Upper lobe of right lung (tissue), 1 donor: ENCODE measurements around the gene FAM111A. TPM values are rescaled to one million over a fixed set of nuclear protein-coding genes. Genes with fewer than 3 reads are reported as not detected.
"Not testable (repeated sequence)": the region's sequence is repeated elsewhere in the genome, so short reads cannot be mapped to it uniquely, and the experiment has no call there.

ENCODE experiments used
- ATAC-seq: fragments of 200-7000 bp; cut with Tn5 transposase; one replicate; pipeline ENCODE4 v1.9.1; 2020; ENCODE audit warnings: mild to moderate bottlenecking, moderate library complexity
- DNase-seq: peaks from one replicate; pipeline ENCODE4 v3.0.0-alpha.2; 2020
- H3K27ac ChIP-seq: fragments of 200-600 bp; one replicate; pipeline ENCODE4 v1.8.0; 2022
- H3K27me3 ChIP-seq: fragments of 200-600 bp; one replicate; pipeline ENCODE4 v1.8.0; 2022; ENCODE audit warnings: mild to moderate bottlenecking
- H3K36me3 ChIP-seq: fragments of 200-600 bp; one replicate; pipeline ENCODE4 v1.8.0; 2022
- H3K4me1 ChIP-seq: fragments of 200-600 bp; one replicate; pipeline ENCODE4 v1.8.0; 2022
- H3K4me3 ChIP-seq: fragments of 200-600 bp; one replicate; pipeline ENCODE4 v1.8.0; 2022; ENCODE audit warnings: mild to moderate bottlenecking
- H3K9me3 ChIP-seq: fragments of 200-600 bp; one replicate; pipeline ENCODE4 v1.8.0; 2022
- intact Hi-C: fragments of 100-400 bp; cut with DNase I; formaldehyde crosslinking; loops from one replicate; pipeline ENCODE4 v1.11.0; 2022
- total RNA-seq: library from RNA; stranded (reverse); fragmentation: NEBNext Ultra II Directional; extraction: Animal tissue kit (Norgen Biotek cat#: 25700); gene quantifications from one replicate; pipeline ENCODE4 v1.2.1, GENCODE V29; 2021
- TF ChIP-seq, protein P1 (sequence below): fragments of 200-600 bp; IDR thresholded peaks from one replicate; pipeline ENCODE4 v1.8.0; 2022; ENCODE audit warnings: antibody characterized with exemption
- donor health status: DM: no; HTN: yes; CAD: no; lungs with severe emphysema.

The FAM111A gene
- total RNA-seq, 1 donor from 2014 or later: 60.9 TPM

DNA sequence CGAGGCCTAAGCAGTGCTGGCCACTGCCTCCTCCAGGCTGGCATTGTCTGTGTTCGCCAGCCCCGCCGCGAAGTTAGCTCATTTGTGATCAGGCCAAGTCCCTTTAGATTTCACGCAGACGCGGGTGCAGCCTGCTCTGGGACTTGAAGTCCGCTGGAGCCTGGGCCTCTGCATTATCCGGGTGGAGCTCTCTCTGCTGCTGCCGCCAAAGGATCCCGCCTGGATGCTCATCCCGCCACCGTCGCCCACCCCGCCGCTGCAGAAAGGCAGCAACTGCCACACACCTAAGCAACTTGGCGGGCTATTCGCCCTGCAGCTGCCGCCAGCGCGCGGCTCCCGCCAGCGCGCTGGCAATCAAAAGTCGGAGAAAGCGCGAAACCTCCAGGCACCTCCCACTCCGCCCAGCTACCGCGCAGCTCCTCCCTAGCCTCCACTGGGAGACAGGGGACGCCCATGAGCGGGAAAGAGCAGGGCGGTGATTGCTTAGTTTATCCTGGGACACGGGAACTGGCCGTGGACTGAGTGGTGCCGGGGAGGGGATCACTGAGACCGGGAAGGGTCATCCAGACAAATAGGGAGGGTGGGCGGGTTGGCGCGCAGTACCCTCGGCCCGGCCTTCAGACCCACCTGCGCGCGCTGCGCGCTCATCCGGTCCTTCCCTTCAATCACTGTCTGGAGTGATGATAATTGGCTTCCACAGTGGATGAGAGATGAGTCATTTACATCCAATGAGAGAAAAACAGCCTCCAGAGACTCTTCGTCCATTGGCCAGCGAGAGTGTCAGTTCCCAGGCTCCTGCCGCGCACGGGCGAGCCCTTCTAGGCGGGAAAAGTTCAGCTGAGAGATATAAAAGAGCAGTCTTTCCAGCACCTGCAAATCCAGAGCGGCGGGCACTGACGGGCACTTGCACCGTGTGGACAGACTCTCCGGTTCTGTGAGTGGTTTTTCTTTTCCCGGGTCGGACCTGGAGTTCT lies 36.0 kb upstream of the FAM111A start, which contains the start of gene FAM111B:
Gene FAM111B, plus strand, starts transcription at position 875 of the 974 bp plus-strand sequence. CDS start 2,389 bp downstream, outside the sequence.
- Histone ChIP-seq H3K4me3 (peak within 1 kb of the TSS; percentile 63), H3K9me3 (no peaks in the 10 kb centered on the region), H3K27ac (no peak within 1 kb of the TSS), H3K27me3 (no peaks in the 10 kb centered on the region), H3K36me3 (no peaks in the 10 kb centered on the region), H3K4me1 (peaks cover 10% of the 10 kb centered on the region)
- peak; percentile 97 for ATAC-seq
- intact Hi-C loops: no loop called here
- DNase-seq: peak; percentile 88
- TF ChIP-seq, protein P1, sequence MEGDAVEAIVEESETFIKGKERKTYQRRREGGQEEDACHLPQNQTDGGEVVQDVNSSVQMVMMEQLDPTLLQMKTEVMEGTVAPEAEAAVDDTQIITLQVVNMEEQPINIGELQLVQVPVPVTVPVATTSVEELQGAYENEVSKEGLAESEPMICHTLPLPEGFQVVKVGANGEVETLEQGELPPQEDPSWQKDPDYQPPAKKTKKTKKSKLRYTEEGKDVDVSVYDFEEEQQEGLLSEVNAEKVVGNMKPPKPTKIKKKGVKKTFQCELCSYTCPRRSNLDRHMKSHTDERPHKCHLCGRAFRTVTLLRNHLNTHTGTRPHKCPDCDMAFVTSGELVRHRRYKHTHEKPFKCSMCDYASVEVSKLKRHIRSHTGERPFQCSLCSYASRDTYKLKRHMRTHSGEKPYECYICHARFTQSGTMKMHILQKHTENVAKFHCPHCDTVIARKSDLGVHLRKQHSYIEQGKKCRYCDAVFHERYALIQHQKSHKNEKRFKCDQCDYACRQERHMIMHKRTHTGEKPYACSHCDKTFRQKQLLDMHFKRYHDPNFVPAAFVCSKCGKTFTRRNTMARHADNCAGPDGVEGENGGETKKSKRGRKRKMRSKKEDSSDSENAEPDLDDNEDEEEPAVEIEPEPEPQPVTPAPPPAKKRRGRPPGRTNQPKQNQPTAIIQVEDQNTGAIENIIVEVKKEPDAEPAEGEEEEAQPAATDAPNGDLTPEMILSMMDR: no peak

DNA sequence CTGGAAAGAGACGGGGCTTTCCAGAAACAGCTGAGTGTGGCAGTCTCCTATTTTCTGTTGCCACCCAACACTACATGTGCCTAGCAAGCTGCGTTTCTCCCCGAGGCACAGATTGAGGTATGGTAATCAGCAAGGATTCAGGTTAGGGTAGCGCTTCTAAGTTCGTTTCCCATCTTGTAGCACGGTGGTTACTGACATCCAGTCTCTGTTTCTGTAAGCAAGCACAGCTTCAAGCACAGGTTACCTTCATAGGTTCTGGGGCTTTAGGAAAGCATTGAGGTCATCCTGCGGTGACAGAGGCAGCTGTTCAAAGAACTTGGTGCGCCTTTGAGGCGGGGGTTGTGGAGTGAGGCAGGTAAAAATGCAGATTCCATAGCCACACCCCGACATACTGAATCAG lies 34.9 kb upstream of the FAM111A start:
- H3K27ac ChIP-seq, H3K27me3 ChIP-seq, H3K9me3 ChIP-seq, H3K4me1 ChIP-seq, intact Hi-C loops, H3K36me3 ChIP-seq, ATAC-seq, DNase-seq, H3K4me3 ChIP-seq: not testable (repeated sequence)

DNA sequence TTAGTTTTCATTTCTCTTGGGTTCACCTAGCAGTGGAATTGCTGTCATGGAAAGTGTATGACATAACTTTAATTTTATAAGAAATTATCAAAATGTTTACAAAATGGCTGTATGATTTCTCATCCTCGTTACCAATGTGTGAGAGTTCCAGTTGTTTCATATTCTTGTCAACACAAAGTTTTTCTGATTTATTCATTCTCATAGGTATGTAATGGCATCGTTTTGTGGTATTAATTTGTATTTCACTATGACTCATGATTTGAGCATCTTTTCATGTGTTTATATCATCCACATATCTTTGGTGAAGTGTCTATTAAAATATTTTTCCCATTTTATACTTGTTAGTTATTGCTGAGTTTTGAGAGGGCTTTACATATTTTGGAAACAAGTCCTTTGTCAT lies 30.2 kb upstream of the FAM111A start:
- Histone ChIP-seq H3K4me3 (no peak overlapping the region), H3K4me1 (no peaks in the 10 kb centered on the region), H3K27ac (no peak overlapping the region), H3K36me3 (no peaks in the 10 kb centered on the region), H3K9me3 (no peaks in the 10 kb centered on the region), H3K27me3 (no peaks in the 10 kb centered on the region)
- DNase-seq: no peak
- TF ChIP-seq, protein P1: no peak
- no peak for ATAC-seq
- intact Hi-C loops: no loop called here

DNA sequence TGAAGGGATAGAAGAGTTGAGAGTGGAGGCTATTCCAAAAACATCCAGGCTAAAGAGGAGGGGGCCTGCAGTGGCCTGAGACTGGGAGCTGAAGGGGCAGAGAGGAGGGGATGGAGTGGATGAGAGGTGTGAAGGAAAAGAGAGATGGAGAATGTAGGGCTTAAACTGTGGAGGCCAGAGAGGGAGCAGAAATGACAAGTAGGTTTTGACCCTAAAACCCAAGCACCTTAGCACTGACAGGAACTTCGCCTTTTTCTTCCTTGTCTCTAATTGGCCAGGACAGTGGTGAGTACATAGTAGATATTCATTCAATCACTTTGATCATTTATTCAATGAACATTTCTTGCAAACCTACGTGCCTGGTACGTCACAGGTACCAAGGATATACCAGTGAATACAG lies 28.3 kb upstream of the FAM111A start:
- Histone ChIP-seq H3K36me3 (no peaks in the 10 kb centered on the region), H3K4me3 (no peak overlapping the region), H3K4me1 (no peaks in the 10 kb centered on the region), H3K27me3 (no peaks in the 10 kb centered on the region), H3K9me3 (peaks cover 6% of the 10 kb centered on the region), H3K27ac (no peak overlapping the region)
- TF ChIP-seq, protein P1: no peak
- intact Hi-C loops: no loop called here
- ATAC-seq (no peak), DNase-seq (no peak)

DNA sequence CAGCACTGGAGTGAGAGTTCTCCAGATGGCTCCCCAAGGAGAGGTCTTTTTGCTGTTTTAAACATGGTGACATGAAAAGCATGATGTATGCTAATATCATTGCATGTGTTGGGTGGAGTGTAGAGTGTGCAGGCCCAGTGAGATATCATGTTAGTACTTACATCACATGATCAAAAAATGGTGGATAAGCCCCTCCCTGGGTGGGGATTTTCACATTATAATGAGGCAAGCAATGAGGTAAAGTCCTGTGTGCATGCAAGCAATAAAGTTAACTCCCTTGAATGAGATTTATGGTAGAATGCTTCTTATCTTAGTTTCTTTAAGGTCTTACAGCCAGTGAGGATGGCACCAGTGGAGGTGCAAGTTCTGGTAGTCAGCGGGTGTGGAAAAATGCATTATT lies 27.1 kb upstream of the FAM111A start:
- Histone ChIP-seq H3K27me3 (no peaks in the 10 kb centered on the region), H3K36me3 (no peaks in the 10 kb centered on the region), H3K4me3 (no peak overlapping the region), H3K9me3 (peaks cover 6% of the 10 kb centered on the region), H3K4me1 (no peaks in the 10 kb centered on the region), H3K27ac (no peak overlapping the region)
- TF ChIP-seq, protein P1: no peak
- ATAC-seq: no peak
- no peak for DNase-seq
- intact Hi-C loops: no loop called here

DNA sequence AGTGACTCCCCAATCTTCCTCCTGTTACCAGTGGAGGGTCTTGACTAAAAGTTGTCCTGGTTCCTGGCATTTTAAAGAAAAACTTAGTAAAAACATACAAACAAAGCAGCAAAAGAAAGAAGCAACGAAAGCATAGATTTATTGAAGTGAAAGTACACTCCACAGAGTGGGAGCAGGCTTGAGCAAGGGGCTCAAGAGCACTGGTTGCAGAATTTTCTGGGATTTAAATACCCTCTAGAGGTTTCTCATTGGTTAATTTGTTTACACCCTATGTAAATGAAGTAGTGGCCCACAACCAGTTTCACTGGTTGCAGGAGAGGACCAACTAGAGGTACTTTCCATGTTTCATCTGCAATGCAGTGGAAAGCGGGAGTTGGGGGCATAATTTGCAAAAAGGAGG lies 24.9 kb upstream of the FAM111A start:
- no peak overlapping the region for H3K4me3 ChIP-seq
- no peak for DNase-seq
- TF ChIP-seq, protein P1: no peak
- H3K27me3 ChIP-seq: no peaks in the 10 kb centered on the region
- peaks cover 6% of the 10 kb centered on the region for H3K9me3 ChIP-seq
- H3K4me1 ChIP-seq: no peaks in the 10 kb centered on the region
- intact Hi-C loops: no loop called here
- no peak overlapping the region for H3K27ac ChIP-seq
- no peak for ATAC-seq
- H3K36me3 ChIP-seq: no peaks in the 10 kb centered on the region
